A549 (cell line): ENCODE results near the gene PTPRN2.

Experiments used
- CBX2 ChIP-seq: fragments of 200-600 bp; sonication (generic); IDR thresholded peaks from 2 replicates; pipeline ENCODE4 v1.6.1; 2016; ENCODE audit warnings: low read depth, mild to moderate bottlenecking, borderline replicate concordance
- CTCF ChIP-seq: fragments of >200 bp; sonication (Bioruptor Twin); formaldehyde crosslinking; IDR thresholded peaks from 3 replicates; pipeline ENCODE4 v1.5.1; 2016
- MAZ ChIP-seq: fragments of 150-350 bp; IDR thresholded peaks from 2 replicates; pipeline ENCODE4 v1.6.1; 2014; ENCODE audit warnings: antibody characterized with exemption, low read depth, low read length, borderline replicate concordance
- RFX5 ChIP-seq: fragments of 450-650 bp; IDR thresholded peaks from 2 replicates; pipeline ENCODE4 v1.7.1; 2014; ENCODE audit warnings: antibody characterized with exemption, mild to moderate bottlenecking, moderate library complexity
- TF ChIP-seq, protein P1 (sequence below): IDR thresholded peaks from 2 replicates; pipeline ENCODE4 v1.6.1; 2012

DNA sequence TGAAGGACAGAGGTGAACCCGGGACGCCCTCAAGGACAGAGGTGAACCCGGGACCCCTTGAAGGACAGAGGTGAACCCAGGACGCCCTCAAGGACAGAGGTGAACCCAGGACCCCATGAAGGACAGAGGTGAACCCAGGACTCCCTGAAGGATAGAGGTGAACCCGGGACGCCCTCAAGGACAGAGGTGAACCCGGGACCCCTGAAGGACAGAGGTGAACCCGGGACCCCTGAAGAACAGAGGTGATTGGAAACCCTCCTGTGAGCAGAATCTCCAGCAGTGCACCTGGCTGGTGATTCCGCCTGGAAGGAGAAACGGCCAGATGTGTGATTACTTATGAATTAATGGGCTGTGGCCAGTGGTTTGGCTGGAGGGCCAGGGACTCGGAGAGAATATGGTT lies 272.3 kb downstream of the PTPRN2 start:
- TF ChIP-seq CTCF (no peak), MAZ (no peak), RFX5 (no peak), CBX2 (no peak)
- TF ChIP-seq, protein P1, sequence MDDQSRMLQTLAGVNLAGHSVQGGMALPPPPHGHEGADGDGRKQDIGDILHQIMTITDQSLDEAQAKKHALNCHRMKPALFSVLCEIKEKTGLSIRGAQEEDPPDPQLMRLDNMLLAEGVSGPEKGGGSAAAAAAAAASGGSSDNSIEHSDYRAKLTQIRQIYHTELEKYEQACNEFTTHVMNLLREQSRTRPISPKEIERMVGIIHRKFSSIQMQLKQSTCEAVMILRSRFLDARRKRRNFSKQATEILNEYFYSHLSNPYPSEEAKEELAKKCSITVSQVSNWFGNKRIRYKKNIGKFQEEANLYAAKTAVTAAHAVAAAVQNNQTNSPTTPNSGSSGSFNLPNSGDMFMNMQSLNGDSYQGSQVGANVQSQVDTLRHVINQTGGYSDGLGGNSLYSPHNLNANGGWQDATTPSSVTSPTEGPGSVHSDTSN = no peak
